ENCODE results near the gene TWSG1.

- TF ChIP-seq GABPB1 (CRISPR knock-in tag; IDR thresholded peaks at IDR 0.05) (no peak), FOXP4 (CRISPR knock-in tag; IDR thresholded peaks at IDR 0.05) (no peak)
- TF ChIP-seq, protein P1, sequence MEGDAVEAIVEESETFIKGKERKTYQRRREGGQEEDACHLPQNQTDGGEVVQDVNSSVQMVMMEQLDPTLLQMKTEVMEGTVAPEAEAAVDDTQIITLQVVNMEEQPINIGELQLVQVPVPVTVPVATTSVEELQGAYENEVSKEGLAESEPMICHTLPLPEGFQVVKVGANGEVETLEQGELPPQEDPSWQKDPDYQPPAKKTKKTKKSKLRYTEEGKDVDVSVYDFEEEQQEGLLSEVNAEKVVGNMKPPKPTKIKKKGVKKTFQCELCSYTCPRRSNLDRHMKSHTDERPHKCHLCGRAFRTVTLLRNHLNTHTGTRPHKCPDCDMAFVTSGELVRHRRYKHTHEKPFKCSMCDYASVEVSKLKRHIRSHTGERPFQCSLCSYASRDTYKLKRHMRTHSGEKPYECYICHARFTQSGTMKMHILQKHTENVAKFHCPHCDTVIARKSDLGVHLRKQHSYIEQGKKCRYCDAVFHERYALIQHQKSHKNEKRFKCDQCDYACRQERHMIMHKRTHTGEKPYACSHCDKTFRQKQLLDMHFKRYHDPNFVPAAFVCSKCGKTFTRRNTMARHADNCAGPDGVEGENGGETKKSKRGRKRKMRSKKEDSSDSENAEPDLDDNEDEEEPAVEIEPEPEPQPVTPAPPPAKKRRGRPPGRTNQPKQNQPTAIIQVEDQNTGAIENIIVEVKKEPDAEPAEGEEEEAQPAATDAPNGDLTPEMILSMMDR (IDR thresholded peaks at IDR 0.05): no peak
These were observed 101.8 kb downstream of the TWSG1 start for GRCh38 chr18:9436206-9436929.
